Measurements from ENCODE around the gene GCN1. TPM values are rescaled to one million over a fixed set of nuclear protein-coding genes. Genes with fewer than 3 reads are reported as not detected.
A peak's percentile ranks its signal among the peaks of the same experiment; 100 is the strongest.
"Not testable (repeated sequence)": the region's sequence is repeated elsewhere in the genome, so short reads cannot be mapped to it uniquely, and the experiment has no call there.

Gene GCN1
- 82.6 TPM for total RNA-seq

GRCh38 chr12:120194534-120195395 is at the start of gene GCN1:
TSS of gene GCN1 (minus strand) at chr12:120194715. CDS start at chr12:120194697, 18 bp downstream.
- intact Hi-C loops (cut with DNase I), result no loop called here
- DNase-seq (ENCODE audit: low spot score) (peak; percentile 91), ATAC-seq (peak; percentile 91)

GRCh38 chr12:120242971-120243699 is 48.6 kb upstream of the GCN1 start:
- intact Hi-C loops (cut with DNase I), result no loop called here
- no peak for ATAC-seq
- no peak for DNase-seq (ENCODE audit: low spot score)

- intact Hi-C loops (cut with DNase I), result no loop called here
- no peak for ATAC-seq
- no peak for DNase-seq (ENCODE audit: low spot score)
Observed at GRCh38 chr12:120242275-120242799, 47.8 kb upstream of the GCN1 start.

GRCh38 chr12:120241561-120242274 is 47.2 kb upstream of the GCN1 start:
- intact Hi-C loops (cut with DNase I), result no loop called here
- DNase-seq (ENCODE audit: low spot score) (no peak), ATAC-seq (no peak)

- intact Hi-C loops (cut with DNase I), result no loop called here
- ATAC-seq (no peak), DNase-seq (ENCODE audit: low spot score) (no peak)
Observed at GRCh38 chr12:120240495-120240833, 45.9 kb upstream of the GCN1 start.

GRCh38 chr12:120239776-120240494 is 45.4 kb upstream of the GCN1 start:
- intact Hi-C loops (cut with DNase I), result no loop called here
- DNase-seq (ENCODE audit: low spot score) (no peak), ATAC-seq (no peak)

GRCh38 chr12:120238839-120239445 is 44.4 kb upstream of the GCN1 start:
- no peak for ATAC-seq
- DNase-seq (ENCODE audit: low spot score), result no peak
- intact Hi-C loops (cut with DNase I), result no loop called here

- ATAC-seq (no peak), DNase-seq (ENCODE audit: low spot score) (no peak)
- intact Hi-C loops (cut with DNase I), result no loop called here
Observed at GRCh38 chr12:120238217-120238616, 43.7 kb upstream of the GCN1 start.

- intact Hi-C loops (cut with DNase I), result no loop called here
- ATAC-seq (peak; percentile 64), DNase-seq (ENCODE audit: low spot score) (peak; percentile 87)
Observed at GRCh38 chr12:120237360-120238171, 43.1 kb upstream of the GCN1 start.

- ATAC-seq; DNase-seq (ENCODE audit: low spot score); intact Hi-C loops (cut with DNase I): not testable (repeated sequence)
Observed at GRCh38 chr12:120236809-120237208, 42.3 kb upstream of the GCN1 start.

- no peak for ATAC-seq
- intact Hi-C loops (cut with DNase I), result no loop called here
Observed at GRCh38 chr12:120235369-120236323, 41.1 kb upstream of the GCN1 start.

GRCh38 chr12:120234643-120235368 is 40.3 kb upstream of the GCN1 start:
- peak; percentile 66 for ATAC-seq
- intact Hi-C loops (cut with DNase I), result no loop called here

More at GRCh38 chr12:120235369-120236323, 41.1 kb upstream of the GCN1 start:
- DNase-seq (ENCODE audit: low spot score), result no peak

GRCh38 chr12:120231316-120232011 is 36.9 kb upstream of the GCN1 start:
- no peak for DNase-seq (ENCODE audit: low spot score)
- intact Hi-C loops (cut with DNase I), result no loop called here
- no peak for ATAC-seq

More at GRCh38 chr12:120234643-120235368, 40.3 kb upstream of the GCN1 start:
- DNase-seq (ENCODE audit: low spot score), result peak; percentile 79

GRCh38 chr12:120230974-120231315 is 36.4 kb upstream of the GCN1 start:
- ATAC-seq (no peak), DNase-seq (ENCODE audit: low spot score) (no peak)
- intact Hi-C loops (cut with DNase I), result no loop called here

GRCh38 chr12:120230326-120230973 is 35.9 kb upstream of the GCN1 start:
- DNase-seq (ENCODE audit: low spot score) (no peak), ATAC-seq (peak; percentile 52)
- intact Hi-C loops (cut with DNase I), result no loop called here

Data from sciatic nerve (tissue), 2 donors.